Testis (tissue), 3 donors: Measurements from ENCODE around the gene FRYL. TPM values are rescaled to one million over a fixed set of nuclear protein-coding genes. Genes with fewer than 3 reads are reported as not detected.

Source experiments
- DNase-seq: peaks from one replicate; pipeline ENCODE4 v3.0.0-alpha.2; 2019
- H3K27ac ChIP-seq, 2 donors: fragments of 200-600 bp; sonication (generic); one replicate each; pipeline ENCODE4 v1.5.1; 2019
- H3K27me3 ChIP-seq: fragments of 200-600 bp; sonication (generic); one replicate; pipeline ENCODE4 v1.5.1; 2019
- H3K36me3 ChIP-seq: fragments of 200-600 bp; sonication (generic); one replicate; pipeline ENCODE4 v1.5.1; 2017; ENCODE audit warnings: low read depth; ENCODE audit errors: missing control alignments
- H3K4me1 ChIP-seq: fragments of 200-600 bp; sonication (generic); one replicate; pipeline ENCODE4 v1.5.1; 2019
- H3K4me3 ChIP-seq, 2 donors: fragments of 200-600 bp; sonication (generic); one replicate each; pipeline ENCODE4 v1.5.1; 2017 to 2019
- H3K9me3 ChIP-seq: fragments of 200-600 bp; sonication (generic); one replicate; pipeline ENCODE4 v1.5.1; 2017
- POLR2A ChIP-seq: fragments of 450-650 bp; IDR thresholded peaks from one replicate; pipeline ENCODE4 v1.6.1; 2017; ENCODE audit warnings: antibody characterized with exemption, mild to moderate bottlenecking, moderate library complexity
- WGBS, 2 donors: methylation state at CpG; one replicate each; pipeline ENCODE4 v1.1.5; 2018; 5-methylcytosine and 5-hydroxymethylcytosine counted together
- intact Hi-C: fragments of 100-400 bp; cut with DNase I; formaldehyde crosslinking; loops from one replicate; pipeline ENCODE4 v1.15.1; 2023; ENCODE audit warnings: low total_unique reads
- polyA plus RNA-seq: library from polyadenylated mRNA; stranded (reverse); fragments of 350-450 nt; fragmentation: Illumina TruSeq; extraction: RNeasy Lipid Tissue Mini Kit (QIAGEN cat#74804); gene quantifications from one replicate; pipeline ENCODE4 v1.2.3, GENCODE V29; 2014; ENCODE audit warnings: low read depth, low replicate concordance; ENCODE audit not compliant: insufficient read depth
- total RNA-seq, 2 donors: library from RNA; depleted of rRNA; stranded (reverse); fragments of >200 nt; gene quantifications; one replicate each; pipeline ENCODE4 v1.2.3, GENCODE V29; 2016
- TF ChIP-seq, protein P1 (sequence below), 3 experiments: fragments of 450-650 bp in 2 of 3; fragments of 200-600 bp in 1 of 3; sonication (generic) in 1 of 3; IDR thresholded peaks; one replicate each; pipeline ENCODE4 v1.5.1; 2016 to 2019; ENCODE audit warnings: antibody characterized with exemption in 3 of 3, mild to moderate bottlenecking in 2 of 3, moderate library complexity in 1 of 3

Gene FRYL
- total and polyA plus RNA-seq, 3 donors from 2014 or later, result 22.5 to 70.6 (median 55.0) TPM

DNA sequence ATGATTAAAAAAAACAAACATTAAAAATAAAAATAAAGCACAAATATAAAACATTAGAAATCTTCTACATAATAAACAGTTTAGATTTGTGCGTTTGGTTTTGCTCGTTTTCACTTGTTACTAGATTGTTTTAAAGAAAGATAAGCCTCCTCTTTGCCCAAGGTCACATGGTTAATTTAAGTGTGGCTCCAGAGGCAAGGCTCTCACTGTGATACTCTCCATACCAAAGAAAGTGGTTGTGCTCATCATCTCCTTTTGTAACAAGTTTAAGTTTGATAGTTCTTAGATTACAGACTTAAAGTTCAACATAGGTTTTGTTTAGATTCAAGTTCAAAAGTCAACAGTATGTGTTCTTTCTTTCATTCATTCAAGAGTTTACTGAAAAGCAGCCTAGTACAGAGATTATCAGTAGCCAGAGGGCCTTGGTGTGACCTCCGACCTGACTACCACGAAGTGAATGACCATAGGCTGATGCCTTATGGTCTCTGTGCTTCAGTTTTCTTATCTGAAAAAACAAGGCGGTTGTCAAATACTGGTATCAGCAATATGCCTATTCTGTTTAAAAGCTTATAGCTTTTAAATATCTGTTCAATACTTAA lies 156.8 kb downstream of the FRYL start:
- Histone ChIP-seq H3K9me3 (no peaks in the 10 kb centered on the region), H3K4me3 (no peak overlapping the region), H3K27me3 (no peaks in the 10 kb centered on the region), H3K27ac (no peak overlapping the region), H3K36me3 (no peaks in the 10 kb centered on the region), H3K4me1 (no peaks in the 10 kb centered on the region)
- no peak for TF ChIP-seq POLR2A
- TF ChIP-seq, protein P1, sequence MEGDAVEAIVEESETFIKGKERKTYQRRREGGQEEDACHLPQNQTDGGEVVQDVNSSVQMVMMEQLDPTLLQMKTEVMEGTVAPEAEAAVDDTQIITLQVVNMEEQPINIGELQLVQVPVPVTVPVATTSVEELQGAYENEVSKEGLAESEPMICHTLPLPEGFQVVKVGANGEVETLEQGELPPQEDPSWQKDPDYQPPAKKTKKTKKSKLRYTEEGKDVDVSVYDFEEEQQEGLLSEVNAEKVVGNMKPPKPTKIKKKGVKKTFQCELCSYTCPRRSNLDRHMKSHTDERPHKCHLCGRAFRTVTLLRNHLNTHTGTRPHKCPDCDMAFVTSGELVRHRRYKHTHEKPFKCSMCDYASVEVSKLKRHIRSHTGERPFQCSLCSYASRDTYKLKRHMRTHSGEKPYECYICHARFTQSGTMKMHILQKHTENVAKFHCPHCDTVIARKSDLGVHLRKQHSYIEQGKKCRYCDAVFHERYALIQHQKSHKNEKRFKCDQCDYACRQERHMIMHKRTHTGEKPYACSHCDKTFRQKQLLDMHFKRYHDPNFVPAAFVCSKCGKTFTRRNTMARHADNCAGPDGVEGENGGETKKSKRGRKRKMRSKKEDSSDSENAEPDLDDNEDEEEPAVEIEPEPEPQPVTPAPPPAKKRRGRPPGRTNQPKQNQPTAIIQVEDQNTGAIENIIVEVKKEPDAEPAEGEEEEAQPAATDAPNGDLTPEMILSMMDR (IDR thresholded peaks at IDR 0.05), result no peak
- intact Hi-C loops, result no loop called here
- DNase-seq, result no peak
- WGBS, 2 donors, result 61 to 72% methylated on average over 5 of the region's 5 CpGs

DNA sequence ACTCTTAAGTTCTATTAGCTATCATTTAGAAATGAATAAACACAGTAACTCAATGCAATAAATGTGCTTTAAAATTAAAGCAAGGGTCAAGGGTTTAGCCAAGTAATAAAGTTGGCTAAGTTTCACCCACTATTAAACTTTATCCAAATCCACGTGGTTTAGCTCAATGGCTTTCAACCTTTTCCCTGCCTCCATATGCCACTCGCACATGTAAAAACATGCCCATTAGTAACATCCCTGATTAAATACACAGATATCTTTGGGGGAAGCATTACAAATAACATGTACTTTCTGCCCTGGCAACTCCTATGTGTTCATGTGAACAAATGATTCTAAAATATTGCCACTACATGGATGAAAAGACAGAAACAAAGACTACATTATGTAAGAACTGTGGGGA lies 159.2 kb downstream of the FRYL start:
- Histone ChIP-seq H3K27me3 (no peaks in the 10 kb centered on the region), H3K36me3 (no peaks in the 10 kb centered on the region), H3K27ac (no peak overlapping the region), H3K4me3 (no peak overlapping the region), H3K4me1 (no peaks in the 10 kb centered on the region), H3K9me3 (no peaks in the 10 kb centered on the region)
- no peak for DNase-seq
- 87 to 88% methylated on average over 2 of the region's 2 CpGs for WGBS, 2 donors
- intact Hi-C loops, result no loop called here
- TF ChIP-seq POLR2A, result no peak
- TF ChIP-seq, protein P1 (IDR thresholded peaks at IDR 0.05), result no peak

DNA sequence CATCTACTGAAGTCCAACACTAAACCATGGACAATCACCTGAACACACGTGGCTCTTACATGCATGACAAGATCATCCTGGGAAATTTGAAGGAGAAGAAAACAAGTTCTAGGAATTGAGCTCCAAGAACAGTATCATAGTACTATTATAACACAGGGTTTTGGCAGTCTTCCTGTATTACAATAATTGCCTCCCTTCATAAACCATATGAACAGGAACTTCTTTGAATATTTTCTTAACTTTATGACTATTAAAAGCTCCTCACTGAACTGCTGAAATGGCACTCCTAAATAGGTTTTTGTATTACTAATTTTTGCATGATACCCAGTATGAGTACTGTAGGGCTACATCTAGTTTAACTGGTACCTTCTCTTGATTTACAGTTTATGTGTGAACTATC lies 160.0 kb downstream of the FRYL start:
- DNase-seq, result no peak
- no peaks in the 10 kb centered on the region for H3K9me3 ChIP-seq
- H3K4me3 ChIP-seq, result no peak overlapping the region
- no peaks in the 10 kb centered on the region for H3K4me1 ChIP-seq
- H3K27me3 ChIP-seq, result no peaks in the 10 kb centered on the region
- no peak overlapping the region for H3K27ac ChIP-seq
- no peaks in the 10 kb centered on the region for H3K36me3 ChIP-seq
- intact Hi-C loops, result no loop called here
- 55 to 61% methylated on average over 1 of the region's 1 CpG for WGBS, 2 donors
- TF ChIP-seq, protein P1 (IDR thresholded peaks at IDR 0.05), result no peak
- no peak for TF ChIP-seq POLR2A

DNA sequence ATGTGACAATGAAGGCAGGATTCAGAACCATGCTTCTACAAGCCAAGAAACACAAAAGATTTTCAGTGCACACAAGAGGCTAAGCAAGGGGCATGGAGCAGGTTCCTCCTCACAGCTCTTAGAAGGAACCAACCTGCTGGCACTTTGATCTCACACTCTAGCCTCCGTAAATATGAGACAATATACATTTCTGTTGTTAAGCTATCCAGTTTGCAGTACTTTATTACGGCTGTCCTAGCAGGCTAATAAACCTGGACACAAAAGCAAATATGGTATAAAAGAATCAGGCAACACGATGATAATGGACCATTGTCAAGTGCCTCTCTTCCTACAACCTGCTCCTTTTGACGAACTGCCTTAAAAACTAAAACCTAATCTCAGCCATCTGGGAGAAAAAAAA lies 175.6 kb downstream of the FRYL start:
- WGBS, 2 donors, result 91 to 97% methylated on average over 4 of the region's 4 CpGs
- H3K4me3 ChIP-seq, result no peak overlapping the region
- H3K4me1 ChIP-seq, result no peaks in the 10 kb centered on the region
- no peaks in the 10 kb centered on the region for H3K27me3 ChIP-seq
- intact Hi-C loops, result no loop called here
- H3K9me3 ChIP-seq, result no peaks in the 10 kb centered on the region
- no peaks in the 10 kb centered on the region for H3K36me3 ChIP-seq
- DNase-seq, result no peak
- H3K27ac ChIP-seq, result no peak overlapping the region
- TF ChIP-seq POLR2A, result no peak
- TF ChIP-seq, protein P1 (IDR thresholded peaks at IDR 0.05), result no peak

DNA sequence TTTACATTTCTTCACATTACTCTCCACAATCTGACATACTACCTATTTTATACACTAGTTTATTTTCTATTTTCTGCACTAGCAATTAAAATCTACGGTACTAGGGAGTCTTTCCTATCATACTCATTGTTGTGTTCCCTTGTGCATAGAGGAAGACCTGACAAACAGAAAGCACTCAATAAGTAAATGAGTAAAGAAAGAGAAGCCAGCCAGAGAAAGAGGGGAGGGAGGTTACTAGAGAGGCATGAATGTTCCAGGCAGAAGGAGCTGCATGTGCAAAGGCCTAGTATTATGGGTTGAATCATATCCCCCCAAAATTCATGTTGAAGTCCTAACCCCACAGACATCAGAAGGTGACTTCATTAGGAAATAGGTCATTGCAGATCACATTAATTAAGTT lies 176.0 kb downstream of the FRYL start:
- WGBS, 2 donors, result 92 to 100% methylated on average over 1 of the region's 1 CpG
- TF ChIP-seq, protein P1 (IDR thresholded peaks at IDR 0.05), result no peak
- no peak for TF ChIP-seq POLR2A
- no peak overlapping the region for H3K4me3 ChIP-seq
- DNase-seq, result no peak
- H3K9me3 ChIP-seq, result no peaks in the 10 kb centered on the region
- no peaks in the 10 kb centered on the region for H3K4me1 ChIP-seq
- no peaks in the 10 kb centered on the region for H3K36me3 ChIP-seq
- H3K27ac ChIP-seq, result no peak overlapping the region
- no peaks in the 10 kb centered on the region for H3K27me3 ChIP-seq
- intact Hi-C loops, result no loop called here
